ENCODE results near the gene TOPBP1. TPM values are rescaled to one million over a fixed set of nuclear protein-coding genes. Genes with fewer than 3 reads are reported as not detected.

TOPBP1 gene
- total and polyA plus RNA-seq, 2 of the 8 experiments (the other 6 are each of a cell fraction or from before 2014, with no cell fraction given) = 19.7 to 35.9 TPM

GRCh38 chr3:133627789-133628188 is 34.0 kb downstream of the TOPBP1 start:
- no peaks in the 10 kb centered on the region for H4K20me1 ChIP-seq (replicated peaks in 1 of 2; ENCODE audit: control insufficient read depth in 1 of 2, insufficient read depth in 2 of 2, low read length in 2 of 2)
- no peaks in the 10 kb centered on the region for H3K79me2 ChIP-seq (ENCODE audit: control insufficient read depth in 1 of 2, insufficient read depth in 2 of 2, low read length in 2 of 2)
- H4K8ac ChIP-seq (ENCODE audit: extremely low read depth, insufficient read depth, low read length) = no peak overlapping the region
- no peak overlapping the region for H3K4me3 ChIP-seq (ENCODE audit: extremely low read depth in 1 of 4, insufficient read depth in 2 of 4, low read depth in 3 of 4, low read length in 4 of 4)
- no peaks in the 10 kb centered on the region for H3K23me2 ChIP-seq (ENCODE audit: low read depth, low read length)
- no peak overlapping the region for H2BK5ac ChIP-seq (ENCODE audit: low read depth, low read length)
- no peak overlapping the region for H3K18ac ChIP-seq (ENCODE audit: extremely low read depth, low read length)
- H3K14ac ChIP-seq (ENCODE audit: insufficient read length) = no peak overlapping the region
- H3K23ac ChIP-seq (ENCODE audit: insufficient read length) = no peak overlapping the region
- H2BK12ac ChIP-seq (ENCODE audit: low read depth, low read length) = no peak overlapping the region
- H3K9ac ChIP-seq (replicated peaks in 1 of 4; ENCODE audit: extremely low read depth in 1 of 4, low read depth in 3 of 4, low read length in 3 of 4) = no peak overlapping the region
- H3K4me1 ChIP-seq (replicated peaks in 1 of 4; ENCODE audit: control insufficient read depth in 3 of 4, insufficient read depth in 4 of 4, low read length in 3 of 4) = no peaks in the 10 kb centered on the region
- no peak for DNase-seq (ENCODE audit: low read depth in 1 of 2, low spot score in 2 of 2)
- H4K5ac ChIP-seq (ENCODE audit: insufficient read length, low read depth, low read length) = no peak overlapping the region
- no peak overlapping the region for H3K56ac ChIP-seq (replicated peaks; ENCODE audit: insufficient read length, low read depth, low read length)
- H3K79me1 ChIP-seq (ENCODE audit: low read depth, low read length) = no peaks in the 10 kb centered on the region
- no peaks in the 10 kb centered on the region for H3K9me3 ChIP-seq (ENCODE audit: insufficient read depth in 2 of 2, low read depth in 1 of 2, low read length in 1 of 2)
- H2AFZ ChIP-seq (ENCODE audit: low read length) = no peak overlapping the region
- H2AK5ac ChIP-seq (ENCODE audit: low read depth, low read length) = no peak overlapping the region
- no peak overlapping the region for H2BK20ac ChIP-seq (ENCODE audit: low read length)
- ChIA-PET POLR2A (ENCODE audit: partially characterized antibody) (no interaction called here), CTCF (ENCODE audit: partially characterized antibody) (no interaction called here)
- H3K4ac ChIP-seq (replicated peaks; ENCODE audit: insufficient read length, low read depth, low read length) = no peak overlapping the region
- H3K27ac ChIP-seq (ENCODE audit: low read depth, low read length) = no peak overlapping the region
- no peak overlapping the region for H4K91ac ChIP-seq (replicated peaks; ENCODE audit: insufficient read length, low read length)
- FAIRE-seq = no peak
- H3K4me2 ChIP-seq (ENCODE audit: insufficient read depth in 1 of 2, low read depth in 2 of 2, low read length in 2 of 2) = no peak overlapping the region
- no peak overlapping the region for H2BK15ac ChIP-seq (ENCODE audit: low read length)
- H3K27me3 ChIP-seq (replicated peaks in 1 of 4; ENCODE audit: control insufficient read depth in 3 of 4, extremely low read depth in 1 of 4, insufficient read depth in 3 of 4, low read length in 3 of 4) = no peaks in the 10 kb centered on the region
- no peak overlapping the region for H2BK120ac ChIP-seq (replicated peaks; ENCODE audit: low read depth, low read length)
- peaks cover 2 to 55% (median 23%) of the 10 kb centered on the region in 4 experiments for H3K36me3 ChIP-seq (ENCODE audit: control insufficient read depth in 2 of 4, insufficient read depth in 4 of 4, low read length in 3 of 4)
- TF ChIP-seq POLR2A (IDR thresholded peaks at IDR 0.05; ENCODE audit: control extremely low read depth in 1 of 2, low read depth in 2 of 2, low read length in 2 of 2) (no peak), BRCA1 (IDR thresholded peaks at IDR 0.05; ENCODE audit: low read depth, low read length) (no peak), CREB1 (IDR thresholded peaks at IDR 0.05) (no peak), GTF2F1 (IDR thresholded peaks at IDR 0.05; ENCODE audit: borderline replicate concordance, low read depth, low read length) (no peak), JUND (IDR thresholded peaks at IDR 0.05; ENCODE audit: low read length) (no peak), TAF1 (IDR thresholded peaks at IDR 0.05; ENCODE audit: low read depth, low read length) (no peak), KDM4A (IDR thresholded peaks at IDR 0.05; ENCODE audit: low read depth, low read length, severe bottlenecking) (no peak), HDAC2 (IDR thresholded peaks at IDR 0.05; ENCODE audit: borderline replicate concordance in 1 of 2, low read depth in 2 of 2, low read length in 2 of 2) (no peak), YY1 (IDR thresholded peaks at IDR 0.05; ENCODE audit: low read depth, low read length) (no peak), MAX (IDR thresholded peaks at IDR 0.05) (no peak), BACH1 (IDR thresholded peaks at IDR 0.05; ENCODE audit: low read length) (no peak), TEAD4 (IDR thresholded peaks at IDR 0.05; ENCODE audit: low read depth, low read length) (no peak)

All from H1 (cell line).